WTC11 (cell line): Measurements from ENCODE around the gene SSR3. TPM values are rescaled to one million over a fixed set of nuclear protein-coding genes. Genes with fewer than 3 reads are reported as not detected.

Experiments
- ATAC-seq: fragments of 200-7000 bp; cut with Tn5 transposase; 2 replicates; pipeline ENCODE4 v1.10.0; 2021; ENCODE audit warnings: mild to moderate bottlenecking, moderate library complexity
- CTCF ChIA-PET: fragments of 300-600 bp; sonication (Branson Sonifier 250); formaldehyde crosslinking; loops from one replicate; lab custom pipeline; 2021; ENCODE audit warnings: antibody characterized with exemption; lab: Charles Lee
- POLR2A ChIA-PET: fragments of 350-600 bp; sonication (Branson Sonifier 250); formaldehyde crosslinking; loops from one replicate; lab custom pipeline; 2021; ENCODE audit warnings: antibody characterized with exemption; lab: Charles Lee
- DNase-seq: peaks from one replicate; pipeline ENCODE4 v3.0.0; 2021; ENCODE audit warnings: low spot score
- H3K27ac Mint-ChIP-seq: 2 replicates; pipeline ENCODE4 v1.8.0; 2021; ENCODE audit warnings: mixed read lengths
- H3K27me3 Mint-ChIP-seq: 2 replicates; pipeline ENCODE4 v1.8.0; 2021; ENCODE audit warnings: low read depth, mild to moderate bottlenecking, moderate library complexity, mixed read lengths
- H3K36me3 Mint-ChIP-seq: 2 replicates; pipeline ENCODE4 v1.8.0; 2021; ENCODE audit warnings: mixed read lengths
- H3K4me1 Mint-ChIP-seq: 2 replicates; pipeline ENCODE4 v1.8.0; 2022; ENCODE audit warnings: mixed read lengths
- H3K4me3 Mint-ChIP-seq: 2 replicates; pipeline ENCODE4 v1.8.0; 2021; ENCODE audit warnings: mild to moderate bottlenecking, moderate library complexity, mixed read lengths
- H3K9me3 Mint-ChIP-seq: 2 replicates; pipeline ENCODE4 v1.8.0; 2021; ENCODE audit warnings: mixed read lengths
- CBFB ChIP-seq: sonication (generic); formaldehyde crosslinking; IDR thresholded peaks from 2 replicates; pipeline ENCODE4 v1.8.1; 2022; ENCODE audit warnings: mild to moderate bottlenecking, low read depth, missing genetic modification reagents
- EMX1 ChIP-seq: fragments of 250-450 bp; sonication (Bioruptor Pico); IDR thresholded peaks from 2 replicates; pipeline ENCODE4 v1.8.0; 2021; ENCODE audit warnings: mild to moderate bottlenecking
- GABPB1 ChIP-seq: sonication (generic); formaldehyde crosslinking; IDR thresholded peaks from 2 replicates; pipeline ENCODE4 v1.8.1; 2023; ENCODE audit warnings: mild to moderate bottlenecking, missing genetic modification reagents
- HMGA2 ChIP-seq: fragments of 250-450 bp; sonication (Bioruptor Pico); IDR thresholded peaks from 2 replicates; pipeline ENCODE4 v1.4.0; 2021; ENCODE audit warnings: mild to moderate bottlenecking, moderate library complexity
- JAZF1 ChIP-seq: fragments of 250-450 bp; sonication (Bioruptor Pico); IDR thresholded peaks from 2 replicates; pipeline ENCODE4 v1.9.0; 2021; ENCODE audit warnings: moderate library complexity, mild to moderate bottlenecking, inconsistent platforms
- KAT7 ChIP-seq: sonication (generic); formaldehyde crosslinking; IDR thresholded peaks from 2 replicates; pipeline ENCODE4 v1.8.1; 2023; ENCODE audit warnings: missing genetic modification reagents, mild to moderate bottlenecking, borderline replicate concordance
- NR1H2 ChIP-seq: sonication (generic); formaldehyde crosslinking; IDR thresholded peaks from 2 replicates; pipeline ENCODE4 v1.9.0; 2021; ENCODE audit warnings: mild to moderate bottlenecking, moderate library complexity, missing genetic modification reagents
- NR2C2 ChIP-seq: sonication (generic); formaldehyde crosslinking; IDR thresholded peaks from 2 replicates; pipeline ENCODE4 v1.8.0; 2022; ENCODE audit warnings: mild to moderate bottlenecking, missing genetic modification reagents
- OVOL2 ChIP-seq: fragments of 250-450 bp; sonication (Bioruptor Pico); IDR thresholded peaks from 2 replicates; pipeline ENCODE4 v1.9.0; 2021; ENCODE audit warnings: mild to moderate bottlenecking, borderline replicate concordance
- RELA ChIP-seq: sonication (generic); formaldehyde crosslinking; IDR thresholded peaks from 2 replicates; pipeline ENCODE4 v1.8.1; 2022; ENCODE audit warnings: missing genetic modification reagents, mild to moderate bottlenecking, borderline replicate concordance
- RORB ChIP-seq: fragments of 250-450 bp; sonication (Bioruptor Pico); IDR thresholded peaks from 2 replicates; pipeline ENCODE4 v1.9.0; 2021; ENCODE audit warnings: mild to moderate bottlenecking
- TEAD4 ChIP-seq: sonication (generic); formaldehyde crosslinking; IDR thresholded peaks from 2 replicates; pipeline ENCODE4 v1.8.0; 2022; ENCODE audit warnings: mild to moderate bottlenecking, missing genetic modification reagents
- ZNF219 ChIP-seq: sonication (generic); formaldehyde crosslinking; IDR thresholded peaks from 2 replicates; pipeline ENCODE4 v1.8.0; 2023; ENCODE audit warnings: missing genetic modification reagents, mild to moderate bottlenecking, borderline replicate concordance
- ZNF232 ChIP-seq: sonication (generic); formaldehyde crosslinking; IDR thresholded peaks from 2 replicates; pipeline ENCODE4 v1.8.0; 2022; ENCODE audit warnings: mild to moderate bottlenecking, missing genetic modification reagents
- ZNF317 ChIP-seq: sonication (generic); formaldehyde crosslinking; IDR thresholded peaks from 2 replicates; pipeline ENCODE4 v1.8.1; 2023; ENCODE audit warnings: low read depth, mild to moderate bottlenecking, moderate library complexity, missing genetic modification reagents, borderline replicate concordance
- total RNA-seq: library from RNA; stranded (reverse); gene quantifications from 3 replicates; pipeline ENCODE4 v1.2.3, GENCODE V29; 2021
- TF ChIP-seq, protein P1 (sequence below): sonication (generic); formaldehyde crosslinking; IDR thresholded peaks from 2 replicates; pipeline ENCODE4 v1.8.0; 2023; ENCODE audit warnings: missing genetic modification reagents, mild to moderate bottlenecking, borderline replicate concordance
- TF ChIP-seq, protein P2 (sequence below): sonication (generic); formaldehyde crosslinking; IDR thresholded peaks from 2 replicates; pipeline ENCODE4 v1.8.1; 2022; ENCODE audit warnings: mild to moderate bottlenecking, moderate library complexity, missing genetic modification reagents
- TF ChIP-seq, protein P3 (sequence below): sonication (generic); formaldehyde crosslinking; IDR thresholded peaks from 2 replicates; pipeline ENCODE4 v1.8.1; 2022; ENCODE audit warnings: low read depth, missing genetic modification reagents, borderline replicate concordance
- TF ChIP-seq, protein P4 (sequence below): sonication (generic); formaldehyde crosslinking; IDR thresholded peaks from 2 replicates; pipeline ENCODE4 v1.8.0; 2022; ENCODE audit warnings: mild to moderate bottlenecking, missing genetic modification reagents
- TF ChIP-seq, protein P5 (sequence below): sonication (generic); formaldehyde crosslinking; IDR thresholded peaks from 2 replicates; pipeline ENCODE4 v1.8.0; 2022; ENCODE audit warnings: missing genetic modification reagents

Gene SSR3
- total RNA-seq, 1 experiment from 2014 or later, result 162 TPM

DNA sequence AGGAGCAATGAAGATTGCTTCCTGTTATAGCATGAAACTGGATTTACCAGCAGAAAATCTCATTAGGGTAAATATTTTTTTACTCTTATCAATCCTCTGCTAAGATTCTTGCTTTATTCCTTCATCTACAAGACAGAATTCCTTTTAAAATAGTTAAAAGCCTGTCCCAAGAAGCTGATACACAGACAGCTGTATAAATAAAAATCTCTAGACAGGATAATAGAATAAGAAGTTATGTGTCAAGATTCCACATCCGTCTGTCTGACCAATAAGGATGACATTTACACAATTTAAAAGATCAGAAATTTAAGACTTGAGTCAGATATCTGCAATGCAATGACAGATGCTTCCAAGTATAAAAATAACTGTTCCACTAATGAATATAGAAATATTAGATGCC is 57.6 kb downstream of the SSR3 start:
- ATAC-seq, result no peak
- TF ChIP-seq RELA (CRISPR knock-in tag), result no peak
- TF ChIP-seq, protein P1, sequence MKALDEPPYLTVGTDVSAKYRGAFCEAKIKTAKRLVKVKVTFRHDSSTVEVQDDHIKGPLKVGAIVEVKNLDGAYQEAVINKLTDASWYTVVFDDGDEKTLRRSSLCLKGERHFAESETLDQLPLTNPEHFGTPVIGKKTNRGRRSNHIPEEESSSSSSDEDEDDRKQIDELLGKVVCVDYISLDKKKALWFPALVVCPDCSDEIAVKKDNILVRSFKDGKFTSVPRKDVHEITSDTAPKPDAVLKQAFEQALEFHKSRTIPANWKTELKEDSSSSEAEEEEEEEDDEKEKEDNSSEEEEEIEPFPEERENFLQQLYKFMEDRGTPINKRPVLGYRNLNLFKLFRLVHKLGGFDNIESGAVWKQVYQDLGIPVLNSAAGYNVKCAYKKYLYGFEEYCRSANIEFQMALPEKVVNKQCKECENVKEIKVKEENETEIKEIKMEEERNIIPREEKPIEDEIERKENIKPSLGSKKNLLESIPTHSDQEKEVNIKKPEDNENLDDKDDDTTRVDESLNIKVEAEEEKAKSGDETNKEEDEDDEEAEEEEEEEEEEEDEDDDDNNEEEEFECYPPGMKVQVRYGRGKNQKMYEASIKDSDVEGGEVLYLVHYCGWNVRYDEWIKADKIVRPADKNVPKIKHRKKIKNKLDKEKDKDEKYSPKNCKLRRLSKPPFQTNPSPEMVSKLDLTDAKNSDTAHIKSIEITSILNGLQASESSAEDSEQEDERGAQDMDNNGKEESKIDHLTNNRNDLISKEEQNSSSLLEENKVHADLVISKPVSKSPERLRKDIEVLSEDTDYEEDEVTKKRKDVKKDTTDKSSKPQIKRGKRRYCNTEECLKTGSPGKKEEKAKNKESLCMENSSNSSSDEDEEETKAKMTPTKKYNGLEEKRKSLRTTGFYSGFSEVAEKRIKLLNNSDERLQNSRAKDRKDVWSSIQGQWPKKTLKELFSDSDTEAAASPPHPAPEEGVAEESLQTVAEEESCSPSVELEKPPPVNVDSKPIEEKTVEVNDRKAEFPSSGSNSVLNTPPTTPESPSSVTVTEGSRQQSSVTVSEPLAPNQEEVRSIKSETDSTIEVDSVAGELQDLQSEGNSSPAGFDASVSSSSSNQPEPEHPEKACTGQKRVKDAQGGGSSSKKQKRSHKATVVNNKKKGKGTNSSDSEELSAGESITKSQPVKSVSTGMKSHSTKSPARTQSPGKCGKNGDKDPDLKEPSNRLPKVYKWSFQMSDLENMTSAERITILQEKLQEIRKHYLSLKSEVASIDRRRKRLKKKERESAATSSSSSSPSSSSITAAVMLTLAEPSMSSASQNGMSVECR, result no peak
- no peak for TF ChIP-seq ZNF317
- H3K27me3 Mint-ChIP-seq, result no peaks in the 10 kb centered on the region
- peaks cover 16% of the 10 kb centered on the region for H3K36me3 Mint-ChIP-seq
- CTCF ChIA-PET, result no interaction called here
- no peaks in the 10 kb centered on the region for H3K4me1 Mint-ChIP-seq
- H3K27ac Mint-ChIP-seq, result no peak overlapping the region
- no peak overlapping the region for H3K4me3 Mint-ChIP-seq
- POLR2A ChIA-PET, result no interaction called here
- H3K9me3 Mint-ChIP-seq, result peaks cover 39% of the 10 kb centered on the region
- no peak for DNase-seq

DNA sequence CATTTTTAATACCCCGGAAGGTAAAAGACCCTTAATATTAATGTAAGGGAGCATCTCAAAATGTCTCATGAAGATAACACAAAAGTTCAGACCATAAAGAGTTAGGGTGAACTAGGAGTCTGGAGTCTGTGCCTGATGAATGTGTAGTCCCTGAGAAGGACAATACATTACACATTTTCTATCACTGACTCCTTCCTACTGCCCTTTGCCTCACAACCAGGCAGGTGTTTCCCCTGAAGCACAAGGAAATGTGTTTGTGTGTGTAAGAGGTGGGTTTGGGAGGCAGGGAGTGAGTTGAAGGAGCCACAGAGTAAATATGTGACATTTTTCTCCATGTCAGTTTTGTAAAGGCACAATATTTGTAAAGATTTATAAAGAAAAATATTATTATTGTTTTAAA is 59.1 kb downstream of the SSR3 start:
- Mint-ChIP-seq H3K27ac (no peak overlapping the region), H3K4me1 (no peaks in the 10 kb centered on the region), H3K36me3 (peaks cover 16% of the 10 kb centered on the region), H3K9me3 (peaks cover 39% of the 10 kb centered on the region), H3K4me3 (no peak overlapping the region), H3K27me3 (no peaks in the 10 kb centered on the region)
- ATAC-seq (no peak), DNase-seq (no peak)
- TF ChIP-seq, protein P2, sequence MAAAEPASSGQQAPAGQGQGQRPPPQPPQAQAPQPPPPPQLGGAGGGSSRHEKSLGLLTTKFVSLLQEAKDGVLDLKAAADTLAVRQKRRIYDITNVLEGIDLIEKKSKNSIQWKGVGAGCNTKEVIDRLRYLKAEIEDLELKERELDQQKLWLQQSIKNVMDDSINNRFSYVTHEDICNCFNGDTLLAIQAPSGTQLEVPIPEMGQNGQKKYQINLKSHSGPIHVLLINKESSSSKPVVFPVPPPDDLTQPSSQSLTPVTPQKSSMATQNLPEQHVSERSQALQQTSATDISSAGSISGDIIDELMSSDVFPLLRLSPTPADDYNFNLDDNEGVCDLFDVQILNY, result no peak
- TF ChIP-seq EMX1 (CRISPR knock-in tag), result no peak
- TF ChIP-seq, protein P3, sequence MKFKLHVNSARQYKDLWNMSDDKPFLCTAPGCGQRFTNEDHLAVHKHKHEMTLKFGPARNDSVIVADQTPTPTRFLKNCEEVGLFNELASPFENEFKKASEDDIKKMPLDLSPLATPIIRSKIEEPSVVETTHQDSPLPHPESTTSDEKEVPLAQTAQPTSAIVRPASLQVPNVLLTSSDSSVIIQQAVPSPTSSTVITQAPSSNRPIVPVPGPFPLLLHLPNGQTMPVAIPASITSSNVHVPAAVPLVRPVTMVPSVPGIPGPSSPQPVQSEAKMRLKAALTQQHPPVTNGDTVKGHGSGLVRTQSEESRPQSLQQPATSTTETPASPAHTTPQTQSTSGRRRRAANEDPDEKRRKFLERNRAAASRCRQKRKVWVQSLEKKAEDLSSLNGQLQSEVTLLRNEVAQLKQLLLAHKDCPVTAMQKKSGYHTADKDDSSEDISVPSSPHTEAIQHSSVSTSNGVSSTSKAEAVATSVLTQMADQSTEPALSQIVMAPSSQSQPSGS, result no peak
- TF ChIP-seq CBFB (CRISPR knock-in tag), result no peak
- no peak for TF ChIP-seq GABPB1 (CRISPR knock-in tag)
- no peak for TF ChIP-seq ZNF232 (CRISPR knock-in tag)
- no peak for TF ChIP-seq OVOL2 (CRISPR knock-in tag)
- TF ChIP-seq TEAD4 (CRISPR knock-in tag), result no peak
- ChIA-PET CTCF (no interaction called here), POLR2A (no interaction called here)

DNA sequence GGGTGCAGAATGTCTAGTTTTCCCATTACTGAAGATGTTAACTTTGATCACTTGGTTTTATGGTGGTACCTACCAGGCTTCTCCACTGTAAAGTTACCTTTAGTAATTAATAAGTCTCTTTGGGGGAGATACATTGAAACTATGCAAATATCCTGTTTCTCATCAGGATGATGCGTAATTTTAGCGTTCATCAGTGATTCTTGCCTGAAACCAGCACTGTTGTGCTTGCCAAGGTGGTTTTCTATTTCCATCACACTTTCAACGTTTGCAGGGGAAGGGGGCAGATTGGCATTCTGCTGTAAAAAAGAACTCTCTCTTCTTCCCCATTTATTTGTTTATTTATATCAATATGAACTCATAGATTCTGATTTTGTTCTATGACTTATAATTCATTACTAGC is 61.0 kb downstream of the SSR3 start:
- no peak for ATAC-seq
- no peak overlapping the region for H3K4me3 Mint-ChIP-seq
- ChIA-PET POLR2A (no interaction called here), CTCF (interaction anchor here (2.6 to 3.0 kb wide), 2 partner anchors 16 to 19 kb away, joined by 11 to 20 read pairs; no protein-coding TSS in a partner anchor)
- H3K27ac Mint-ChIP-seq, result no peak overlapping the region
- no peak for DNase-seq
- no peaks in the 10 kb centered on the region for H3K4me1 Mint-ChIP-seq
- H3K9me3 Mint-ChIP-seq, result peaks cover 34% of the 10 kb centered on the region
- H3K36me3 Mint-ChIP-seq, result peaks cover 16% of the 10 kb centered on the region
- no peaks in the 10 kb centered on the region for H3K27me3 Mint-ChIP-seq
- TF ChIP-seq RORB (CRISPR knock-in tag) (no peak), ZNF219 (CRISPR knock-in tag) (no peak), NR2C2 (CRISPR knock-in tag) (no peak), RELA (CRISPR knock-in tag) (no peak), JAZF1 (CRISPR knock-in tag) (no peak), HMGA2 (no peak), KAT7 (CRISPR knock-in tag) (no peak), NR1H2 (CRISPR knock-in tag) (no peak)
- TF ChIP-seq, protein P4, sequence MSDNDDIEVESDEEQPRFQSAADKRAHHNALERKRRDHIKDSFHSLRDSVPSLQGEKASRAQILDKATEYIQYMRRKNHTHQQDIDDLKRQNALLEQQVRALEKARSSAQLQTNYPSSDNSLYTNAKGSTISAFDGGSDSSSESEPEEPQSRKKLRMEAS (CRISPR knock-in tag), result no peak
- TF ChIP-seq, protein P5, sequence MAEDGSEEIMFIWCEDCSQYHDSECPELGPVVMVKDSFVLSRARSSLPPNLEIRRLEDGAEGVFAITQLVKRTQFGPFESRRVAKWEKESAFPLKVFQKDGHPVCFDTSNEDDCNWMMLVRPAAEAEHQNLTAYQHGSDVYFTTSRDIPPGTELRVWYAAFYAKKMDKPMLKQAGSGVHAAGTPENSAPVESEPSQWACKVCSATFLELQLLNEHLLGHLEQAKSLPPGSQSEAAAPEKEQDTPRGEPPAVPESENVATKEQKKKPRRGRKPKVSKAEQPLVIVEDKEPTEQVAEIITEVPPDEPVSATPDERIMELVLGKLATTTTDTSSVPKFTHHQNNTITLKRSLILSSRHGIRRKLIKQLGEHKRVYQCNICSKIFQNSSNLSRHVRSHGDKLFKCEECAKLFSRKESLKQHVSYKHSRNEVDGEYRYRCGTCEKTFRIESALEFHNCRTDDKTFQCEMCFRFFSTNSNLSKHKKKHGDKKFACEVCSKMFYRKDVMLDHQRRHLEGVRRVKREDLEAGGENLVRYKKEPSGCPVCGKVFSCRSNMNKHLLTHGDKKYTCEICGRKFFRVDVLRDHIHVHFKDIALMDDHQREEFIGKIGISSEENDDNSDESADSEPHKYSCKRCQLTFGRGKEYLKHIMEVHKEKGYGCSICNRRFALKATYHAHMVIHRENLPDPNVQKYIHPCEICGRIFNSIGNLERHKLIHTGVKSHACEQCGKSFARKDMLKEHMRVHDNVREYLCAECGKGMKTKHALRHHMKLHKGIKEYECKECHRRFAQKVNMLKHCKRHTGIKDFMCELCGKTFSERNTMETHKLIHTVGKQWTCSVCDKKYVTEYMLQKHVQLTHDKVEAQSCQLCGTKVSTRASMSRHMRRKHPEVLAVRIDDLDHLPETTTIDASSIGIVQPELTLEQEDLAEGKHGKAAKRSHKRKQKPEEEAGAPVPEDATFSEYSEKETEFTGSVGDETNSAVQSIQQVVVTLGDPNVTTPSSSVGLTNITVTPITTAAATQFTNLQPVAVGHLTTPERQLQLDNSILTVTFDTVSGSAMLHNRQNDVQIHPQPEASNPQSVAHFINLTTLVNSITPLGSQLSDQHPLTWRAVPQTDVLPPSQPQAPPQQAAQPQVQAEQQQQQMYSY (CRISPR knock-in tag), result no peak
- TF ChIP-seq, protein P2, result no peak
